ENCODE data around the gene CLINT1. TPM values are rescaled to one million over a fixed set of nuclear protein-coding genes. Genes with fewer than 3 reads are reported as not detected.

CLINT1 gene
- polyA plus RNA-seq, 1 experiment = 103 TPM

- ChIA-PET CTCF (interaction anchor here (1.1 to 2.2 kb wide), 3 partner anchors 10 to 236 kb away, joined by 3 to 10 read pairs (median 6); partner anchors contain the start of gene LSM11), POLR2A (no interaction called here)
- H3K9me3 ChIP-seq (ENCODE audit: control insufficient read depth, insufficient read depth, low read length) = no peaks in the 10 kb centered on the region
- H3K4me3 ChIP-seq (ENCODE audit: low read depth, low read length) = no peak overlapping the region
- DNase-seq (ENCODE audit: low read depth, low spot score) = no peak
- TF ChIP-seq, protein P1, sequence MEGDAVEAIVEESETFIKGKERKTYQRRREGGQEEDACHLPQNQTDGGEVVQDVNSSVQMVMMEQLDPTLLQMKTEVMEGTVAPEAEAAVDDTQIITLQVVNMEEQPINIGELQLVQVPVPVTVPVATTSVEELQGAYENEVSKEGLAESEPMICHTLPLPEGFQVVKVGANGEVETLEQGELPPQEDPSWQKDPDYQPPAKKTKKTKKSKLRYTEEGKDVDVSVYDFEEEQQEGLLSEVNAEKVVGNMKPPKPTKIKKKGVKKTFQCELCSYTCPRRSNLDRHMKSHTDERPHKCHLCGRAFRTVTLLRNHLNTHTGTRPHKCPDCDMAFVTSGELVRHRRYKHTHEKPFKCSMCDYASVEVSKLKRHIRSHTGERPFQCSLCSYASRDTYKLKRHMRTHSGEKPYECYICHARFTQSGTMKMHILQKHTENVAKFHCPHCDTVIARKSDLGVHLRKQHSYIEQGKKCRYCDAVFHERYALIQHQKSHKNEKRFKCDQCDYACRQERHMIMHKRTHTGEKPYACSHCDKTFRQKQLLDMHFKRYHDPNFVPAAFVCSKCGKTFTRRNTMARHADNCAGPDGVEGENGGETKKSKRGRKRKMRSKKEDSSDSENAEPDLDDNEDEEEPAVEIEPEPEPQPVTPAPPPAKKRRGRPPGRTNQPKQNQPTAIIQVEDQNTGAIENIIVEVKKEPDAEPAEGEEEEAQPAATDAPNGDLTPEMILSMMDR (IDR thresholded peaks at IDR 0.05; ENCODE audit: low read depth, low read length) = no peak
- no peak overlapping the region for H3K27ac ChIP-seq (ENCODE audit: low read depth, low read length)
- H3K27me3 ChIP-seq (ENCODE audit: control insufficient read depth, insufficient read depth, low read length) = no peaks in the 10 kb centered on the region
Observed at GRCh38 chr5:157758706-157759105, 100.2 kb downstream of the CLINT1 start.

DNA sequence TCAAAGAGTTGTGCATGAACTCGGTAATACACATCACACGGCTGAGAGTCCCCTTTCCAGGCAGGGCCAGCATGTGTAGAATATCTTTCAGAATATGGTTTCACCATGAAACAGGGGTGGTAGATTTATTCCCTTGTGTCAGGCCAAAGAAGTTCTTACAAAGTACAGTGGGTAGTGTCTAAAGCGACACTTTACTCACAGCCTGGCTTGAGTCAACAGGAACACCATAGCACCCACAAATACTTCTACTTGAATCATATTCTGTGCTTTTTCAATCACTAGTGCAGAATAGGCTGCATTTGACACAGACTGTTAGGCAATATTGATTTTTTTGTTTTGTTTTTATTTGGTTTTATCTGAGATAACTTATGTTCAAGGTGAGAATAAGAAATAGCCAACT, 102.8 kb downstream of the CLINT1 start:
- H3K27me3 ChIP-seq (ENCODE audit: control insufficient read depth, insufficient read depth, low read length) = no peaks in the 10 kb centered on the region
- no peak for DNase-seq (ENCODE audit: low read depth, low spot score)
- no peak overlapping the region for H3K4me3 ChIP-seq (ENCODE audit: low read depth, low read length)
- H3K27ac ChIP-seq (ENCODE audit: low read depth, low read length) = no peak overlapping the region
- ChIA-PET CTCF (no interaction called here), POLR2A (no interaction called here)
- no peaks in the 10 kb centered on the region for H3K9me3 ChIP-seq (ENCODE audit: control insufficient read depth, insufficient read depth, low read length)
- TF ChIP-seq, protein P1 (IDR thresholded peaks at IDR 0.05; ENCODE audit: low read depth, low read length) = no peak

DNA sequence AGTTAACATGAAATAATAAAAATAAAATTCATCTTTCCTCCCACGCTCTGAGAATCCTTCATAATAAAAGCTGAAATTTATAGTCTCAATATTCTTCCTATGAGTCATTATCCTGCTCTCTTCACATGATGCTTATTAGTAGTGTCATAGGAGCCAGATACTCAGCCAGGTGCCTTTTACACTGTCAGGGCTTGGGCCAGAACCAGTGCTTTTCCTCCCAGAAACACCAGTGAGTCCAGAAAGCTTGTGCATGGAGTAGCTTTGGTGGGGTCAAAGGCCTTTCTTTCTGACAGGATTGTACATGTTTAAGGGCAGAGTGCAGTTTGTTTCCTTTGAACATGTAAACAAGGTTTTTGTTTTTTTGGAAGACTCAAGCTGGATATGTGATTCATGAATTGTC, 108.6 kb downstream of the CLINT1 start:
- POLR2A ChIA-PET = interaction anchor here (0.7 to 1.1 kb wide), 2 partner anchors 19 to 1368 kb away, joined by 3 read pairs; partner anchors contain the start of gene THG1L
- H3K27ac ChIP-seq (ENCODE audit: low read depth, low read length) = peak overlapping the region; percentile 52
- no peak for DNase-seq (ENCODE audit: low read depth, low spot score)

GRCh38 chr5:157749462-157749799, 109.5 kb downstream of the CLINT1 start:
- TF ChIP-seq, protein P1 (IDR thresholded peaks at IDR 0.05; ENCODE audit: low read depth, low read length) = no peak
- Histone ChIP-seq H3K4me3 (ENCODE audit: low read depth, low read length) (no peak overlapping the region), H3K27me3 (ENCODE audit: control insufficient read depth, insufficient read depth, low read length) (no peaks in the 10 kb centered on the region), H3K27ac (ENCODE audit: low read depth, low read length) (no peak overlapping the region), H3K9me3 (ENCODE audit: control insufficient read depth, insufficient read depth, low read length) (no peaks in the 10 kb centered on the region)
- ChIA-PET CTCF (interaction anchor here (0.8 to 2.8 kb wide), 5 partner anchors 10 to 326 kb away, joined by 3 to 27 read pairs (median 3); no protein-coding TSS in a partner anchor), POLR2A (interaction anchor here (0.7 kb wide), 1 partner anchor 1367 kb away, joined by 3 read pairs; no protein-coding TSS in a partner anchor)
- DNase-seq (ENCODE audit: low read depth, low spot score) = no peak

More for the DNA sequence above, 108.6 kb downstream of the CLINT1 start:
- CTCF ChIA-PET = interaction anchor here (0.5 to 2.8 kb wide), 4 partner anchors 9 to 422 kb away, joined by 3 to 27 read pairs (median 6); no protein-coding TSS in a partner anchor
- Histone ChIP-seq H3K27me3 (ENCODE audit: control insufficient read depth, insufficient read depth, low read length) (no peaks in the 10 kb centered on the region), H3K9me3 (ENCODE audit: control insufficient read depth, insufficient read depth, low read length) (no peaks in the 10 kb centered on the region), H3K4me3 (ENCODE audit: low read depth, low read length) (no peak overlapping the region)
- TF ChIP-seq, protein P1 (IDR thresholded peaks at IDR 0.05; ENCODE audit: low read depth, low read length) = no peak

- H3K27me3 ChIP-seq (ENCODE audit: control insufficient read depth, insufficient read depth, low read length) = no peaks in the 10 kb centered on the region
- H3K4me3 ChIP-seq (ENCODE audit: low read depth, low read length) = no peak overlapping the region
- TF ChIP-seq, protein P1 (IDR thresholded peaks at IDR 0.05; ENCODE audit: low read depth, low read length) = no peak
- peak overlapping the region; percentile 77 for H3K27ac ChIP-seq (ENCODE audit: low read depth, low read length)
- CTCF ChIA-PET = interaction anchor here (0.5 to 2.8 kb wide), 12 partner anchors 10 to 402 kb away, joined by 3 to 27 read pairs (median 3); no protein-coding TSS in a partner anchor
- no peaks in the 10 kb centered on the region for H3K9me3 ChIP-seq (ENCODE audit: control insufficient read depth, insufficient read depth, low read length)
- POLR2A ChIA-PET = no interaction called here
- DNase-seq (ENCODE audit: low read depth, low spot score) = peak; percentile 56
Observed at GRCh38 chr5:157748760-157749461, 110.0 kb downstream of the CLINT1 start.

Data from AG04450 (cell line).